Fibroblast of skin of left quadriceps (primary cell): ENCODE results near the gene NTSR1.

ENCODE experiments used
- DNase-seq, 2 experiments: peaks; one replicate each; pipeline ENCODE4 v3.0.0-alpha.2; 2013; ENCODE audit warnings: low read depth in 2 of 2

The NTSR1 gene

DNA sequence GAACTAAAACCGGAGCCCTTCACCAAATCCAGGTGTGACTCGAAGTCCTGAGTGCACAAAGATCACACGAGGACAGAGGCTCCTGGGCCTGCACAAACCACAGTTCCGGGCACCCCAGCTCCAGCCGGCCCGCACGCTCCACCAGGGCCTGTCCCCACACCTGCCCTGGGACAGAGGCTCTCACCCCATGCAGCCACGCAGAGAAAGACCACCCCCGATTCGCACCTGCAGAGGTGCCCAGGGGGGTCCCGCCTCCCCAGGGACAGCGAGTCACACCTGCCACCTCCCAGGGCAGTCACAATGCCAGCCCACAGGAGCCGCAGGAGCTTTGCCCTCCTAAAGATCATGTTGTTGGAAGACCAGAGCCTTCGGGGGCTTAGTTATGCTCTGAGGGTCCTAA, 62.3 kb downstream of the NTSR1 start:
- DNase-seq, result no peak

DNA sequence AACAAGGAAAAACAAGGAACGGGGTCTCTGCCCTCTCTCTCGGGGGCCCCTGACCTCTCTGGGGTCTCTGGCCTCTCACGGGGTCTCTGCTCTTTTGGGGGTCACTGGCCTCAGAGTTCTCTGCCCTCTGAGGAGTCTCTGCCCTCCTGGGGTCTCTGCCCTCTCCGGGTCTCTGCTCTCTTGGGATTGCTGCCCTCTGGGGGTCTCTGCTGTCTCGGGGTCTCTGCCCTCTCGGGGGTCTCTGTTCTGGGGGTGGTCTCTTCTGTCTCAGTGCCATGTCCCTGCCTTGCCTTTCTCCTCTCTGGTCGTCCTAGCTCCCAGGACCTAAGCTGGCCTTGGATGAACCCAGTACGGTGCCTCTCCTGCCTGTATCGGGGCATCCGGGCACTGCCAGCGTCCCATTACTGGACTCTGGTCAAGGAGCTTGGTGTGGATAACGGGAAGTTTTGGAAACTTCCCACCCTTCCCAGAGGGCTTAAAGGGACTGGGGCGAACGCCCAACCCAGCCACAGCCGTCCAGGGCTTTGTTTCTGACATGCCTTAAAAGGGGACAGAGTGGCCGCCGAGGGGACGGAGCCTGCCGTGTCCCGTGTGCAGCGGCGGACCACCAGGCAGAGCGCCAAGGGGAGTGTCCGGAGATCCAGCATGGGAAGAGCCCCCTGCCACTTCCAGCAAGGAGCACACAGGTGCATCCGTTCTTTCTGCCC, 62.9 kb downstream of the NTSR1 start:
- DNase-seq, result no peak

DNA sequence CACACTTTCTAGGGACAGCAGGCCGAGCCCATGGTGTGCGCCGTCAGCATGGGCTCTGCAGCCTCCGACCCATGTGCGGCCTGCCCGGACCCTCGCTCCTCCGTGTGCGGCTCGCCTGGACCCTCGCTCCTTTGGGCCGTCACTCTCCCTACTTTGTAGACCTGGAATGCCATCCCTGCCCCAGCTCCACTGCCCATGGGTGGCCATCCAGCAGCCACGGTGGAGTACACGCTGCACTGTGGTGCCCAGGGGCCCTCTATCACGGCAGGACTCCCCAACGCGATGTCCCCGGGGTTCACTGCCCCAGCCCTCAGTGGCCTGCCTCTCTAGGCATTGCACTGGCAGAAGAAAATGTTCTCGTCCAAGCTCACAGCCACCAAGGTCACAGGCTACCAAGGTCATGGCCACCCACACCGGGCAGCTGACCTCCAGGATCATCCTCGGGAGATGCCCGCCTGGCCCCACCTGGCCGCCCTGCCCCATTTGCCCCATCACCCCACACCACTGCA, 63.5 kb downstream of the NTSR1 start:
- no peak for DNase-seq

DNA sequence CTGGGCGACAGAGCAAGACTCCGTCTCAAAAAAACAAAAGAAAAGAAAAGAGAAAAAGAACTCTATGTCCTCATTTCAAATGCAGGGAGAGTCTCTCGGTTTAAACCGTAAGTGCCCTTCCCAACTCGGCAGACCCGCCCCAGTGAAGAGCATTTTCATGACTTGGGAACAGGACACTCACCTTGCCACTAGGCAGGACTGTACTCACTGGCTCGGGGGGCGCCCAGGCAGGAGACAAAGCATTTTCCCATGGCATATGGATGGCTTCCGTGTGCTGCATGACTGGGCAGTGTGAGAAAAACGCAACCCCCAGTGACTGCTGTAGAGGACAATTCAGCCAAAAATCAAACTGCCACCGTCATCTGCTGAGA, 64.0 kb downstream of the NTSR1 start:
- DNase-seq, result no peak

DNA sequence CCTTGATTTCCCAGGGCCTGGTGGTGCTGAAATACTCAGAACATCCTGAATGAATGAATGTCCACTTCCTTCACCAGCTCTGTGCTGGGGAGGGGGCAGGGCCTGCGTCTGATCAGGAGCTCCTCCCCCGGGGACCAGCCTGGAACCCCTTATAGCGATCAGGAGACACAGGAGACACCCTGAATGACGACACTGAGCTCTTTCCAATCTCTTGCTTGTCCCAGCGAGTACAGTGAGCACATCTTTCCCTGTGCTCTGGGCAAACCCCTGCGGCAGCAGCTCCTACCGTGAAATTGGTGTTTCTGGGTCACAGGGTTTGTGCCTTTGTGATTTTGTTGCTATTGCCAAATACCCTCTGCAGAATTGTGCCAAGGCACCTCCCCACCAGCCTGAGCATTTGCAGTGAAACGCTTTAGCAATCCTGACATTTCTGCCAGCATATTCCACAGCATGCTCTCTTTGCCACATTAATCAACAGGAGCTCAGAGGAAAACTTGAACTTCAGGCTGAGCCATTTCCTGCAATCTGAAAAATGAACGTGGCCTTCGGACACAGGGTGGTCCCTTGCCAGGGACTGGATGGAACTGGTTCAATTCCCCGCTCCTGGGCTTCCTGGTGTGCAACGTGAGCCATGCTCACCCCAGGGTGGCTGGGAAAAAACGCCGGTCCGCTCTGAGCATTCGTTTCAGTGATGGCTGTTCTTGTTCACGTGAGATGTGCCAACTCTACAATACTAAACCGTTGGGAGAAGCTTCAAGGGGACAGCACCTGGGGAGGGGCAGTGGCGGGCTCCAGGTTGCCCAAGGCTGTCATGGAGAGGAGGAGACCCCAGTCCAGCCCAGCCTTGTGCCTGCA, 64.6 kb downstream of the NTSR1 start:
- no peak for DNase-seq

DNA sequence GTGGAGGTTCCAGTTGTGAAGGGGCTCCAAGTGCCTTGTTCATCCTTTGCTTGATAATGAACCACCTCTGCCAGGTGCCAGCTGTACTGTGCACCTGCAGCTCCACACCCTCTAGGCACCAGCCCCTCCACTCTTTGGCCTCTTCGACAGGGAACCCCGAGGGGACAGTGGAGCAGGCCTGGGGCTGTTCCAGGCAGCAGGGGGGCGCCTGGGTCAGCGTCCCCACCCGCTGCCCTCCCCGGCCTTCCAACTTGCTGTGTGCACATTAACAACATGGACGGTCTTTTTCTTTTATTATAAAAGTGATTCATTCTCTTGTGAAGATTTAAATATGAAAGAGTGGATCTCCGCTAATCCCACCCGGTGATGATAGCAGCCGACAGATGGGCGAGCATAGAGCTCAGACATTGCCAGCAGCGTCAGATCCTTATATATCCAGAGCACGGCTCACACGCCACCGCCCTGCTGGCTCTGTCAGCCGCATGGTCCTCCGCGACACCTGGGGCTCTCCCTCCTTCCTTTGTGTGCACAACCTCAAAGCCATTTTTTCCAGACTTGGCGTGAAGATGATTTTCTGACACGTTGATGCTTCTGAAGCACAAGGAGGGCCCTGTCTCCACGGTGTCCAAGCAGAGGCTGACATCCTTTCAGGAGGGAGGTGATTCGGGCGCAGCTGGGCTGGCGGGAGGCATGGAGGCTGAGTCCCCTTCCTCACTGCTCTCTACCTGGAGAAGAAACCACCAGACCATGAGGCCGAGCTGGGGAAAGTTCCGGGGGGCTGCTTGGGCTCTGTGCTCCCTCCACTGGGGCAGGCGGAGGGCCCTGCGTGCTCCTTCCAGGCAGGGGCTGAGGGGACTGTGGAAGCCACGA, 65.4 kb downstream of the NTSR1 start:
- no peak for DNase-seq

DNA sequence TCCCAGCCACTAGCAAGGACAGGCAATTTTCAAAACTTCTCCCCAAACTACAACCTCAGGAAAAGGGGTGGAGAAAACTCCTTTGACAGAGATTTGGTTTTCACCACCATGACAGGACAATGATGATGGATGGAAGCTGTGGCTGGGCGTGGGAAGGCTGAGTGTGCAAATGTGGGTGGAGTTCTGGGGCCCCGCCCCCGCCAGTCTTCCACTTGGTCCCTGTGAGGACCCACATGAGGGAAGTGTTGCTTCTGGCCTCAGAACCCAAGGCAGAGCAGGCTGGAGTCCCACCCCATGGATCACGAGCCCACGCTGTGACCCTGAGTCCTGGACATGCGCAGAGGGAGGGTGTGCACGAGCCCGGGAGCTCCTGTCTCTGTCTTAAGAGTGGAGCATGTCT, 66.1 kb downstream of the NTSR1 start:
- DNase-seq, result no peak

DNA sequence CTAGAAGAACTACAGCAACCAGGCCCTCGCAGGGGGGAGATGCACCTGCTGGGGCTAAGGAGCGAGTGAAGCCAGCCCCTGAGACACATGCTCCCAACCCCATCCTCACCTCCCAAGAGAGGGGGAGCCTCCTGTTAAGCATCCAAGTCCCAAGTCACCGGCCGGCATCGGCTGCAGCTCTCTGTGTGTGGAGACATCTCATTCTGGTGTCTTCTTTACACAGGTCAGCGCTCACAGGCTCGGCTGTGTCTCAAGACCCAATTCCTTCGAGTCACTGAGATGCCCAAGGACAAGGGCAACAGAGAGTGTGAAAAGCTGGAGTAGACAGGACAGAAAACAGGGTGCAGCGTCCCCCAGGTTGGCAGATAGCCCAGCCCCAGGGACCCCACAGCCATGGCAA, 66.6 kb downstream of the NTSR1 start:
- no peak for DNase-seq

DNA sequence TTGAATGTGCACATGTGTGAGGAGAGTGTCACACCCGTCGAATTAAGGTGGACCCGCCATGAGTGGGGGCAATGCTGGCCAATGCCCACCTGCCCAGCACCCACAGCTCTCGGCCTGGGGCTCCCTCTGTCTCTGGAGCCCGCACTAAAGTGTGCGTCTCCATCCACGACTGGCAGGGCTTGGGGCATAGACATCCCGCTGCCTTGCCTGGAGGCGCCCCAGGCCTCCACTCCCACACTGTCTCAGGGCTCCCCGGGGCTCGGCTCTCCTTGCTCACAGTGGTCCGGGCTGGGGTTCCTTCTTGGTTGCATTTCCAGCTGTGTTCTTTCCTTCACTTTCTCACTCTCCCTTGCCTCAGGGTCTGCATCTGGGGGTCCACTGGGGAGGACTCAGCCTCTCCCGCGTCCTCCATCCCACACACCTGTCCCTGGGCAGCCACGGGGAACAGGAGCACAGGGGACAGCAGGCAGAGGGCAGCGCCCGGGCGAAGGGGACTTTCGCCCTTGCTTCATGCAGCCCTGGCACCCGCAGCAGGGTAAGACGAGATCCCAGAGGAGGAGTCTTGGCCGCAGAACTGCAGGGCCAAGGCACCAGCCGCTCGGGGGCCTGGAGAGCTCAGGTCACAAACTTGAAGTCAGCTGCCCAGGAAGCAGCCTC, 67.5 kb downstream of the NTSR1 start:
- DNase-seq, result no peak

DNA sequence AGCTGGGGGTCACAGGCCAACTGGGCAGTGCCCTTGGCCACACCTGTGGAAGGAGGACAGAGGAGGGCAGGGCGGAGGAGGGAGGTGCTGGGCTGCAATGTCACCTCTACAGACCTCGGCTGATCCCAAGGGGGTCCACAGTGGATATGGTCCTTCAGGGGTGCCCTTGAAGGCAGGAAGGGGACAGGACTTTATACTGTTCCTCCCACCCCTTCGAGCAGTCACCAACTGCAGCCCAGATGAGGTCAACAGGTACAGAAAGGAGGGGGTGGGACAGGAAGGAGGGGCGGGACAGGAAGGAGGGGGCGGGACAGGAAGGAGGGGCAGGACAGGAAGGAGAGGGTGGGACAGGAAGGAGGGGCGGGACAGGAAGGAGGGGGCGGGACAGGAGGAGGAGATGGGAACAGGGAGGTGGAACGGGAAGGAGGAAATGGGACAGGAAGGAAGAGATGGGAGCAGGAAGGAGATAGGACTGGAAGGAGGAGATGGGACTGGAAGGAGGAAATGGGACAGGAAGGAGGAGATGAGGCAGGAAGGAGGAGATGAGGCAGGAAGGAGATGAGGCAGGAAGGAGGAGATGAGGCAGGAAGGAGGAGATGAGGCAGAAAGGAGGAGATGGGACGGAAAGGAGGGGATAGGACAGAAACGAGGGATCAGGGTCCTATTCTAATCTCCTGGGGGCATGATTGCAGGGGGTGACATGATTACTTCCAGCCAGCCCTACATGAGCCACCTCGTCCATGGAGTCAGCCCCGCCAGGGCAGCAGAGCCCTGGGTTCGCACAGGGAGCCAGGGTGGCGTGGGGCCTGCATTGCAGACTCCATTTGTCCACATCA, 68.3 kb downstream of the NTSR1 start:
- no peak for DNase-seq

DNA sequence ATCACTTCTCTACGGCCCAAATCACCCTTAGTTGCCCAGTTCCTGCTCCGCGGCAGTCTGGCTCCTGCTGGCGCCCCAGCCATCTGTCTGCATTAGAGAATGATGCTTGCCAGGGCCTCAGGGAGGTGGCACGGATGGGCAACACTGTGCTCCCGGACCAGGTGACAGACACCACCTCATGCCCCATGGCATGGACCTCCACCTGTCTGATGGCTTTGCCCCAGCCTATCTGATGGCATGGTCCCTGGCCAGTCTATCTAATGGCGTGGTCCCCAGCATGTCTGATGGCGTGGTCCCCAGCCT, 68.8 kb downstream of the NTSR1 start:
- no peak for DNase-seq

DNA sequence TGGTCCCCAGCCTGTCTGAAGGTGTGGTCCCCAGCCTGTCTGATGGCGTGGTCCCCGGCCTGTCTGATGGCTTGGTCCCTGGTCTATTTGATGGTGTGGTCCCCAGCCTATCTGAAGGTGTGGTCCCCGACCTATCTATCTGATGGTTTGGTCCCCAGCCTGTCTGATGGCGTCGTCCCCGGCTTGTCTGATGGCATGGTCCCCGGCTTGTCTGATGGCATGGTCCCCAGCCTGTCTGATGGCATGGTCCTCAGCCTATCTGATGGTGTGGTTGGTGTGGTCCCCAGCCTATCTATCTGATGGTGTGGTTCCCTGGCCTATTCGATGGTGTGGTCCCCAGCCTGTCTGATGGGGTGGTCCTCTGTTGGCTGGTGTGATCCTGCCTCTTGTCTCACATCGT, 69.4 kb downstream of the NTSR1 start:
- no peak for DNase-seq

DNA sequence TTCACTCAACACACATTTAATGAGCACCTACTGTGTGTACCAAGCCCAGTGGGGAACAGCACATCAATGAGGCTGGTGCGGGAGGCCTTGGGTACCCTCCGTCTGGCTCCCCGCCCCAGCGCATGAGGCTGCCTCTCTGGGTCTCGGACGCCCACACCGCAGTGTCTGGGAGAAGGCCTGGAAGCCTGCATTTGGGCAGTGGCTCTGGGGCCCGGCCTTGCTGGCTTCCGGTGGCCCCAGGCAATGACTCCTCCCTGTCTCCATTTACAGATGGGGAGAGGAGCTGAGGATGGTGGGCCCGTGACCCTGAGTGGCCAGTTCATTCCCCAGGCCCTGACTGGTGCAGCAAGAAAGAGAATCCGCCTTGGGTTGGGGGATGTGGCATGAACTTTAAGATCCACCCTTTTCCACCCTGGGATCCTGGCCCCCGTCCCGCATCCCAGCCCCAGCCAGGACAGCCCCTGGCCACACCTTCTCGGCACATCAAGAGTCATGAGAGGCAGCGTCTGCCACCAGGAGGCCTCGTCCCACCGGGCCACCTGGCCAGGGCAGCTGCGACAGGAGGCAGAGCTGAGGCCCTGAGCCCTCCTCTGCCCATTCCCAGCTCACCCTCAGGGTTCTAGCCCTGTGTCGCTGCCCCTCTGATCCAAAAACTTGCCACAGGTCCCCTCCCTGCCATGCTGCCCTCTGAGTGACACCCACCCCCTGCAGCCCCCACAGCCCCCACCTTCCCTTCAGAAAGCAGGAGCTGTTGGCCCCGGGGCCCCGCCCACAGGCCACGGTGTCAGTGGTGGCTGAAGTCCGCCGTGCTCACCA, 70.2 kb downstream of the NTSR1 start:
- no peak for DNase-seq

DNA sequence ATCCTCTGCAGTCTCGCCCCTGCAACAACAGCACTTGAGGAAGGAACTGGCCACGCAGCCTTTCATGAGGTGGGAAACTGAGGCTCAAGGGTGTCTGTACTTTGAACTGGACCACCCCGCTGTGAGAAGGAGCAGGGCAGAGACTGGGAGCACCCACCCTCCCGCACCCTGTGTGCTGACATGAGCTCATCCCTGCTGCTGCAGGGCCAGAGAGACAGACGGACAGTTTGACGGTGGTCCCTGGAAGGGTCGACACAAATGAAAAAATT, 70.7 kb downstream of the NTSR1 start:
- no peak for DNase-seq

DNA sequence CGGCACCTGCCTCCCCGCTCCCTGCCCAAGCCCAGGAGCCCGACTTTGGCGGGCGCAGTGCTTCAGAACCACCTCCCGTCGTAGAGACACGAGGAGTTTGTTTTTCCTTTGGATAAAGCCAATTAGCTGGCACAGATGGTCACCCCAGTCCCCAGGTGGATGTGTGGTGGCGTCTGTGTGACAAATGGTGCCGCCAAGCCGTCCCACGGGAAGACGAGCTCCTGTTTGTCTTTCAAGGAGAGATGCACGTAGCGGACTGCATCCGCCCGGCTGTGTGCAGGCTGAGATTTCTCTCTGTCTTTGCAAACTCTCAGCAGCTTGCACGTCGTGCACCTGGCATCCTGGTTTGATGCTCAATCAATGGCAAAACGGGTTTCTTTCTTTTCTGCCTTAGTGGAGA, 71.6 kb downstream of the NTSR1 start:
- no peak for DNase-seq

DNA sequence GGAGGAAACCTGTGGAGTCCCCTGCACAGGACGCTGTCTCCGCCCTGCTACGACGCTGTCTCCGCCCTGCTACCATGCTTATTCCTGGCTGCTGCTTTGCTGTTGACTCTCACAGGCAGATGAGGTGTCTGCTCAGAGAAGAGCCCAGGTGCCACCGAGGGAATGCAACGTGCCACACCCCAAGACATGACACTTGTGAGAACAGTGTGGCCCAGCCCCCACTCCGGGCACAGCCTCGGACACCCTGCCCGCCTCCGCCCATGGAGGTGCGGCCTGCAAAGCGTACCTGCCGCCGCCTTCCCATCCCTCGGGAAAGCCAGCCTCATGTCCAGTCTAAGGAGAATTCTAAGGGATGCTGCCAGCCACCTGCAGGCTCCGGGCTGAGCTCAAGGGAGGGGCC, 72.1 kb downstream of the NTSR1 start:
- no peak for DNase-seq

DNA sequence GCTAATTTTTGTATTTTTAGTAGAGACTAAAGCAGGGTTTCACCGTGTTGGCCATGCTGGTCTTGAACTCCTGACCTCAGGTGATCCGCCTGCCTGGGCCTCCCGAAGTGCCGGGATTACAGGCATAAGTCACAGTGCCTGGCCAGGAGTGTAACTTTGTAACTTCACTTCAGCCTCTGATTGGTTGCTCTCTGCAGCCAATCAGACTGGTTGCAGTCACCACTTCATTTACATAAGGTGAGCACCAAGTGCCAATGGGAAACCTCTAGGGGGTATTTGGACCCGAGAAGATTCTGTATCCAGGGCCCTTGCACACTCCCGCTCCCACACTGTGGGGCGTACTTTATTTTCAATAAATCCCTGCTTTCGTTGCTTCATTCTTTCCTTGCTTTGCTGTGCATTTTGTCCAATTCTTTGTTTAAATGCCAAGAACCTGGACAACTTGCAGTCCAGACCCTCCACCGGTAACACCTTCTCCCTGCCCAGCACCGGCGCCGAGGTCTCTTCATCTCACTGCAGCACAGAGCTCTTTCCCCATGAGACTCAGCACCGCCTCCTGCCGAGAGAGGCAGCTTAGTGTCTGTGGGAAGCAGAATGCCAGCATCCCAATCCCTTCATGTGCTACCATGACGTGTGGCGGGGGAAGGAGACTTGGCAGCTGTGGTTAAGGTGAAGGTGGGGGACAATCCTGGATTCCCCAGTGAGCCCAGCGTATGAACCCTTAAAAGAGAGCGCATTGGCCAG, 73.7 kb downstream of the NTSR1 start:
- DNase-seq, result no peak

DNA sequence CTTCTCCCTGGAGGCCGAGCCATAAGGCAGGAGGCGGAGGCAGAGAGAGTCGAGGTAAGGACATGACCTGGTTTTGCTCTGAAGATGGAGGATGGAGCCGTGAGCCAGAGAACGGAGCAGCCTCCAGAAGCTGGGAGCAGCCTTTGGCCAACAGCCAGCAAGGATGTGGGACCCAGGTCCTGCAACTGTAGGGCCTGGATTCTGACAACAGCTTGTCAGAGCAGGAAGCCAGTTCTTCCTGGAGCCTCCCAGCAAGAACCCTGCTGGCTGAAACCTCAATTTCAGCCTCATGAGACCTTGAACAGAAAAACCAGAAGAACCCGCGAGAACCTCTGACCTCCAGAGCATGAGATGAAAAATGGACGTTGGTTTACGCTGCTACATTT, 74.2 kb downstream of the NTSR1 start:
- no peak for DNase-seq

DNA sequence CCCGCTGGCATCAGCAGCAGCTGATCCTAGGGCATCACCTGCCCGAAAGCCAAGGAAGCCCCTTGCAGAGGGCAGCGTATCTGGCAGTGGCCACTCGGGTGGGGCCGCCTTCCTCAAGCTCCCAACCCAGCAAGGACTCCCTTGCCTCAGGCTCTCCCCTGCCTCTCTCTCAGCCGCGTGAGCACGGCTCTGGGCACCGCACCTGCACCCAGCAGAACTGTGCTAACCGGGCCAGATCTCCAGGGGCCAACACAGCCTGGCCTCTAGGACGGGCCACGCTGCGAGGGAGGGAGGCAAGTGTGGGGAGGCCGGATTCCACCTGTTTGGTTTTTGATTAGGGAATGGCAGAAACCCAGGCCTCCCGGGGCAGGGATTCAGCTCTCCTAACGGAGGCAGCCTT, 75.9 kb downstream of the NTSR1 start:
- no peak for DNase-seq

DNA sequence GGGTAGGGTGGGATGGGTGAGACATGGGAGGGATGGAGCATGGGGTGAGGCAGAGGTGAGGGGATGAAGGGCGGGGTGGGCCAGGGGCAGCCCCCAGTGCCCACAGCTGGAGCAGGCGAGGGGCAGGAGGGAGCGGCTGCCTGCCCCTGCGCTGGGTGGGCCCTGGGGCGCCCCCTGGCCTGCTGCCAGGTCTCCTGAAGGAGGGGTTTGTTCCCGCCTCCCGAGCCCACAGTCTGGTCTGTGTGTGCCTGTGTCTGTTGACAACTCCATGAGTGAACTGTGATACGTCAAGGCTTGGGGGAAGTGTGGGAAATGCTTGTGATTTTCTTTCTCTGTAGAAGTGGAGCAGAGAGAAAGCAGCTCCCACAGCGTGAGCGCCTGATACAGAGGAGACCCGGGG, 76.8 kb downstream of the NTSR1 start:
- no peak for DNase-seq
